Stimulated activated CD4-positive, alpha-beta T cell treated with anti-CD3 and anti-CD28 coated beads, Interleukin-1b, Interleukin-23, amount 100 ng/mL, for 4 hours (primary cell): ENCODE measurements around the gene HBQ1.
"Not testable (repeated sequence)": the region's sequence is repeated elsewhere in the genome, so short reads cannot be mapped to it uniquely, and the experiment has no call there.

Experiments used
- DNase-seq, 2 donors: peaks; one replicate each; pipeline ENCODE4 v3.0.0-alpha.2; 2020; ENCODE audit warnings: low read depth in 2 of 2

The HBQ1 gene

GRCh38 chr16:176006-176405, 4.3 kb upstream of the HBQ1 start:
- DNase-seq, result not testable (repeated sequence)

DNA sequence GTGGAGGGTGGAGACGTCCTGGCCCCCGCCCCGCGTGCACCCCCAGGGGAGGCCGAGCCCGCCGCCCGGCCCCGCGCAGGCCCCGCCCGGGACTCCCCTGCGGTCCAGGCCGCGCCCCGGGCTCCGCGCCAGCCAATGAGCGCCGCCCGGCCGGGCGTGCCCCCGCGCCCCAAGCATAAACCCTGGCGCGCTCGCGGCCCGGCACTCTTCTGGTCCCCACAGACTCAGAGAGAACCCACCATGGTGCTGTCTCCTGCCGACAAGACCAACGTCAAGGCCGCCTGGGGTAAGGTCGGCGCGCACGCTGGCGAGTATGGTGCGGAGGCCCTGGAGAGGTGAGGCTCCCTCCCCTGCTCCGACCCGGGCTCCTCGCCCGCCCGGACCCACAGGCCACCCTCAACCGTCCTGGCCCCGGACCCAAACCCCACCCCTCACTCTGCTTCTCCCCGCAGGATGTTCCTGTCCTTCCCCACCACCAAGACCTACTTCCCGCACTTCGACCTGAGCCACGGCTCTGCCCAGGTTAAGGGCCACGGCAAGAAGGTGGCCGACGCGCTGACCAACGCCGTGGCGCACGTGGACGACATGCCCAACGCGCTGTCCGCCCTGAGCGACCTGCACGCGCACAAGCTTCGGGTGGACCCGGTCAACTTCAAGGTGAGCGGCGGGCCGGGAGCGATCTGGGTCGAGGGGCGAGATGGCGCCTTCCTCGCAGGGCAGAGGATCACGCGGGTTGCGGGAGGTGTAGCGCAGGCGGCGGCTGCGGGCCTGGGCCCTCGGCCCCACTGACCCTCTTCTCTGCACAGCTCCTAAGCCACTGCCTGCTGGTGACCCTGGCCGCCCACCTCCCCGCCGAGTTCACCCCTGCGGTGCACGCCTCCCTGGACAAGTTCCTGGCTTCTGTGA, 3.5 kb upstream of the HBQ1 start, which contains the start of gene HBA1:
HBA1 (plus strand) TSS at position 204 of the 906 bp plus-strand sequence; CDS start at position 241, 37 bp downstream.
- DNase-seq, result not testable (repeated sequence)

GRCh38 chr16:177394-177822, 2.9 kb upstream of the HBQ1 start:
- no peak for DNase-seq

- no peak for DNase-seq
Observed at GRCh38 chr16:177981-178667, 2.1 kb upstream of the HBQ1 start.

DNA sequence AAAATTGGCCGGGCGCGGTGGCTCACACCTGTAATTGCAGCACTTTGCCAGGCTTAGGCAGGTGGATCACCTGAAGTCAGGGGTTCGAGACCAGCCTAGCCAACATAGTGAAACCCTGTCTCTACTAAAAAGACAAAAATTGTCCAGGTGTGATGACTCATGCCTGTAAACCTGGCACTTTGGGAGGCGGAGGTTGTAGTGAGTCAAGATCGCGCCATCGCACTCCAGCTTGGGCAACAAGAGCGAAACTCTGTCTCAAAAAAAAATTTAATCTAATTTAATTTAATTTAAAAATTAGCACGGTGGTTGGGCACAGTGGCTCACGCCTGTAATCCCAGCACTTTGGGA, 1.6 kb upstream of the HBQ1 start:
- no peak for DNase-seq

DNA sequence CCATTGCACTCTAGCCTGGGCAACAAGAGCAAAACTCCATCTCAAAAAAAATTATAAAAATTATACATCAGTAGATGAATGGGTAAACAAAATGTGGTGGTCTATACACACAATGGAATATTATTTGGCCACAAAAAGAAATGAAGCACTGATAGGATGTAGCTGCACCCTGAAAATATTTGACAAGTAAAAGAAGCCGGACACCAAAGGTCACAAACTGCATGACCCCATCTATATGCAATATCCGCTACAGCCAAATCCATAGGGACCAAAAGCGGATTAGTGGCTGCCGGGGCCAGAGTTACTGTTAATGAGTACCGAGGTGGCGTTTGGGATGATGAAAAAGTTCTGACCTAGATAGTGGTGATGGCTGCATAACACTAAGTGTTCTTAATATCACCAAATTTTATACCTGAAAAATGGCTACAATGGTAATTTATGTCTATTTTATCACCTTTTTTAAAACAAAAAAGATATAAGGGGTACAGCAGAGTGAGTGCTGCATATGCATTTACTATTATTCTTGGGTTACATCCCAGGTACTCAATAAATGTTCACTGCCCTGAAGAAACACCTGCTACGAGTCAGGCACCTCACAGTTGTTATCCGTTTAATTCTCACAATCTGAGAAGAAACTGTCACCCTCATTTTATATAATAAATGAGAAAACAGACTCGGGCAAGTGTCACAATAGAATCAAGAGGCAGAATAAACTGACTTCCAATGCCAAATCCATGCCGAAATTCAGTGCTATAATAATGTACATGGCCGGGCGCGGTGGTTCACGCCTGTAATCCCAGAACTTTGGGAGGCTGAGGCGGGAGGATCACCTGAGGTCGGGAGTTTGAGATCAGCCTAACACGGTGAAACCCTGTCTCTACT, 807 bp upstream of the HBQ1 start:
- DNase-seq, result no peak

DNA sequence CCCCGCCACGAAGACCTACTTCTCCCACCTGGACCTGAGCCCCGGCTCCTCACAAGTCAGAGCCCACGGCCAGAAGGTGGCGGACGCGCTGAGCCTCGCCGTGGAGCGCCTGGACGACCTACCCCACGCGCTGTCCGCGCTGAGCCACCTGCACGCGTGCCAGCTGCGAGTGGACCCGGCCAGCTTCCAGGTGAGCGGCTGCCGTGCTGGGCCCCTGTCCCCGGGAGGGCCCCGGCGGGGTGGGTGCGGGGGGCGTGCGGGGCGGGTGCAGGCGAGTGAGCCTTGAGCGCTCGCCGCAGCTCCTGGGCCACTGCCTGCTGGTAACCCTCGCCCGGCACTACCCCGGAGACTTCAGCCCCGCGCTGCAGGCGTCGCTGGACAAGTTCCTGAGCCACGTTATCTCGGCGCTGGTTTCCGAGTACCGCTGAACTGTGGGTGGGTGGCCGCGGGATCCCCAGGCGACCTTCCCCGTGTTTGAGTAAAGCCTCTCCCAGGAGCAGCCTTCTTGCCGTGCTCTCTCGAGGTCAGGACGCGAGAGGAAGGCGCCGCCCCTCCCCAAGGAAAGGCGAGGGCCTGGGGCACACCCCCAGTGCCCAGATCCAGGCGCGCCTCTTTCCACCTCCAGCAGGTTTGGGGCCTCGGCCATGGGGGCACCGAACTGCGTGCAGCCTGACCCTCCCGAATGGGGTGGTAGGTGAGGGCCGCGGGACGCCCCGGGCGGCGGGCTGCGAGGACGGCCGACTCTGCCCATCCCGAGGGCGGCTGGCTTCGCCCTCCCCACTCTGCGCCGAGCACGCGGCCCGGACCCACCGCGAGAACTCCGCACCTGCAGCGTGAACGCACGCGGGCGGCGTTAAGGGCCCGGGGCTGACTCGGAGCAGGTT, 664 bp downstream of the HBQ1 start:
- peak; percentile 82 to 84 for DNase-seq

GRCh38 chr16:181565-182021, 1.3 kb downstream of the HBQ1 start:
- DNase-seq, result no peak

DNA sequence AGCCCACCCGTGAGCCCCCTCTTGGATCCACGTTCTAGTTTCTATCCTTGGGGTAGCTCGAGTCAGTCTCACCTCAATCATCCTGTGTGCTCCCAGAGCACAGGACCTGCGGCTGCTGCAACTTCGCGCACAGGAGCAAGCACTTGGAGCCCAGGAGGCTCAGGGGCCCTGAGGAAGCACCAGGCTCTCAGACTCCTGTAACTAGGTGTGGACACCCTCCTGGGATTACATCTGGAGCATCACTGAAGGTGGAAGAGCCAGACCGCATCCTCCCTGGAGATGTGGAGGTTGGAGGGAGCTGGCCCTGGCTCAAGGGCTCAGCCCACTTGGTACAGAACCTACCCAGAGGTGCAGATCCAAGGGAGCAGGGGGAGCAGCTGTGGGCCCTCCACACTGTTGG, 2.7 kb downstream of the HBQ1 start:
- DNase-seq, result no peak

GRCh38 chr16:185213-185612, 5.0 kb downstream of the HBQ1 start:
- DNase-seq, result no peak

GRCh38 chr16:185691-186090, 5.4 kb downstream of the HBQ1 start:
- DNase-seq, result no peak

DNA sequence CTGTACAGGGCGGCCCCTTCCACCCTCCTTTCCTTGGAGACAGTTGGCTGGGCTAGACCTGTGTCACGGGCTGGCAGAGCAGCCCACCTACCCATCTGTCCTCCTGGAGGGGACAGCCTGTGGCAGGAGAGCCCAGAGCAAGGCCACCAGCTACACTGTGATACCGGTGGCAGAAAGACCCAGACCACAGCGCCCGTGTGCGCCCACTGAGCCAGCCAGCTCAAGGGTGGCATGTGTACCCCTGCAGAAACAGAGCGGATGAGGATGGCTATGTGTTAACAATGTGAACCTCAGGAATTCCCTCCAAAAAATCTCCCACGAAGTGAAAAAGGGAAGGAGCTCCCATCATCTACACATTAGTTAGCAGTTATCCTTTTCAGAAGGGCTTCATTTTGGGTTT, 7.1 kb downstream of the HBQ1 start:
- DNase-seq, result no peak

DNA sequence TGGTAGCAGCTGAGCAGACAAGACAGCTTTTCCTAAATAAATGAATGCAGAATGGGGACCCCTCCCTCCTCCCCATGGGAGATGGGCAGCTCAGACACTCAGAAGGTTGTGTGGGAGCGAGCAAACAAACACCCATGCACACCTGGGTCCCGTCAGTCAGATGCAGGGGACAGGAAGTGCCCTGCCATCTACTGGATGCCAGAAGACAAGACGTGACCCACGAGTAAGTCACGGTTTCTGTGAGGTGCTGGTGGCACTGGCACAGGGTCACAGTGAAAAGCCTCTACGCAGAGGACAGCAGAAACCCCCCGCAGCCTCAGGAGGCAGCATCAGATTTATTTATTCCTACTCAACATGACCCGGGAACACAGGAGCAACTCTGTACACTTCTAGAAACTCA, 8.4 kb downstream of the HBQ1 start:
- DNase-seq, result no peak

DNA sequence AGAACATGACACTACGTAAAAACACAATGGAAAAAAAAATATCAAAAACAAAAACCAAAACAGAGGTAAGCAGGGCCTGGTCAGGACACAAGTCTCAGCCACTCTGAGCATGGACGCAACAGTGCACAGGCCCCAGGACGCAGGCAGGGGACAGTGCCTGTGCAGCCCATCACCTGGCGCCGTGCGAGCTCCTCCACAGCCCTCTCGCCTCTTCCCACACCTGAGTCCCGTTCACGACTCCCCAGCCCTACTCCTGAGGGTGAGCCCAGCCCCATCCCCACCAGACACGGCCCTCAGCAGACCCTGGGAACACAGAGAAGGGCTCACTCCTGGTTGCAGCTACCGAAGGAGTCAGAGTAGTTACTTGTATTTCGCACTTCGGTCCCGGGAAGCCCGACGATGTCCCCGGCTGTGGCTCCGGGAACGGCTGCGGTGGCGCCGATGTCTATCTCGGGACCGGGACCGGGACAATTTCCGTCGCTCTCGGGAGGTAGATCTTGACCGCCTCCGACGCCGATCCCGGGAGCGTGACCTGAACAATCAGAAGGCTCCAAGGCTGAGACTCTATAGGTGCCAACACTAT, 9.4 kb downstream of the HBQ1 start:
- DNase-seq, result no peak

DNA sequence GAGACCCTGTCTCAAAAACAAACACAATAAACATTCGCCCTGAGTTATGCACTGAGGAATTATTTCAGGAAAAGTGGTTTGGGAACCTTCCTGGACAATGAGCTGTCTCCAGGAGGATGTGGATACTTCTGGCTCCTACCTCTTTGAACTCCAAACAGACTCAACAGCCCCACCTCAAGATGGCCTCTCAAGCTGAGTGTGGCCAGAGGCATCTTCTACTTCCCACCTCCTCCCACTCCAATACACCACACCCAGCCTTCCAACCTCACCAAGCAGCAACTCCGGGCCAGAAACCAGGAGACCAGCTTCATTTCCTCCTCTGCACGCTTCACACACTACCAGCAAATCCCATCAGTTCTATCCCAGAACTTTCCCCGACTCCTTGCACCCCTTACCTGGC, 11.6 kb downstream of the HBQ1 start:
- DNase-seq, result no peak

DNA sequence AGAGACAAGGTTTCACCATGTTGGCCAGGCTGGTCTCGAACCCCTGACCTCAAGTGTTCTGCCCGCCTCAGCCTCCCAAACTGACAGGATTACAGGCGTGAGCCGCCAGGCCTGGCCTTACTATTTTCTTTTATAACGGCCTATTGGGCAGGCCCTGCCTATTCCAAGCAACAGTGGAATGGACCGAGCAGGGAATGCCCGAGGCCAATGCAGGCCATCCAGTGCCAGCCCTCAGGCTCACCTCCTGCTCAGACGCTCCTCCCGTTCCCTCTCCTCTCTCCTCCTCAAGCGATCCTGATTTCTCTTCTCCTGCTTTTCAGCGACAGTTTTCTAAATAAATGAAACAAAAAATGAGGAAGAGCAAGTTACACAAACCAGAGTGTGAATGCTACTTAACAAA, 12.4 kb downstream of the HBQ1 start:
- no peak for DNase-seq

- DNase-seq, result no peak
Observed at GRCh38 chr16:193441-193840, 13.2 kb downstream of the HBQ1 start.

- no peak for DNase-seq
Observed at GRCh38 chr16:194516-194915, 14.3 kb downstream of the HBQ1 start.

DNA sequence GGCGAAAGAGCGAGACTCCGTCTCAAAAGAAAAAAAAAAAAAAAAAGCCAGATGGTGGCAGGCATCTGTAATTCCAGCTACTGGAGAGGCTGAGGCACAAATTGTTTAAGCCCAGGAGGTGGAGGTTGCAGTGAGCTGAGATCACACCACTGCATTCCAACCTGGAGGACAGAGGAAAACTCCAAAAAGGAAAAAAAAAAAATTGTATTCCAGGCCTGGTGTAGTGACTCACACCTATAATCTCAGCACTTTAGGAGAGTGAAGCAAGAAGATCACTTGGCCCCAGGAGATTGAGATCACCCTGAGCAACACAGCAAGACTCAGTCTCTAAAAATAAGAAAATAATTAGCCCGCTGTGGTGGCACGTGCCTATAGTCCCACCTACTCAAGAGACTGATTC, 20.1 kb downstream of the HBQ1 start:
- DNase-seq, result no peak

GRCh38 chr16:203246-203645, 23.0 kb downstream of the HBQ1 start:
- DNase-seq, result no peak

GRCh38 chr16:204046-204445, 23.8 kb downstream of the HBQ1 start:
- not testable (repeated sequence) for DNase-seq
